WTC11 (cell line): ENCODE data around the gene PLIN1.

Experiments
- TF ChIP-seq, protein P1 (sequence below): sonication (generic); formaldehyde crosslinking; IDR thresholded peaks from 2 replicates; pipeline ENCODE4 v1.8.1; 2022; ENCODE audit warnings: mild to moderate bottlenecking, moderate library complexity, missing genetic modification reagents
- TF ChIP-seq, protein P2 (sequence below): fragments of 200-600 bp; IDR thresholded peaks from 2 replicates; pipeline ENCODE4 v1.8.0; 2022; ENCODE audit warnings: antibody characterized with exemption
- TF ChIP-seq, protein P3 (sequence below): sonication (generic); formaldehyde crosslinking; IDR thresholded peaks from 2 replicates; pipeline ENCODE4 v1.8.1; 2022; ENCODE audit warnings: low read depth, mild to moderate bottlenecking, moderate library complexity, missing genetic modification reagents, borderline replicate concordance
- TF ChIP-seq, protein P4 (sequence below): fragments of 250-450 bp; sonication (Bioruptor Pico); IDR thresholded peaks from 2 replicates; pipeline ENCODE4 v1.9.0; 2021; ENCODE audit warnings: moderate library complexity, mild to moderate bottlenecking, inconsistent platforms, borderline replicate concordance

DNA sequence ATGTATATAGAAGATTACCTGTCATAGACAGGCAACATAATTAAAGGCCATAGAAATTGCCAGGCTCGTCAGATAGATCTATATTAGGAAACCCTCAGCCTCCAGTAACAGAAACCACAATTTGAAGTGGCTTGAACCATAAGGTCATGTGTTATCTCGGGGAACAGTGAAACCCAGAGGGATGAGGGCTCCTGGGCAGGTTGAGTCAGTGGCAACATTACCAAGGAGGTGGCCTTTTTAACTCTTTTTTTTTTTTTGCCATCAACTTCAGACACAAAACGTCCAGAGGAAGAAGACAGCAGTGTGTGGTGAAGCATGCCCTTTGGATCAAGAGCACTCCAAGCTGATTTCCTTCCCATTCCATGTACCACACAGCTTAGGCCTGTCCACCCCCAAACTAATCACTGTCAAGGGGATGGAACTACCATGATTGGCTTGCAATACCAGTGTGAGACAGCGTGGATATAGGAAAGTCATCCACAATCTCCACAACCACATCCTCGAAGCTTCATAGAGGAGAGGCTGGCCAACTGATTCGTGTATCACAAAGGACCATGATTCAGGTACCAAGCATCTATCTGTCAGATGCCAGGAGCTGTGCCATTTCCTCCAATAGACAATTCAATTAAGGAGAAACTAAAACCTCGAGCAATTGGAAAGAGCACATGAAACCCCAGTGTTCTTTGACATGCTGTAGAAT, 22.9 kb downstream of the PLIN1 start:
- TF ChIP-seq, protein P1, sequence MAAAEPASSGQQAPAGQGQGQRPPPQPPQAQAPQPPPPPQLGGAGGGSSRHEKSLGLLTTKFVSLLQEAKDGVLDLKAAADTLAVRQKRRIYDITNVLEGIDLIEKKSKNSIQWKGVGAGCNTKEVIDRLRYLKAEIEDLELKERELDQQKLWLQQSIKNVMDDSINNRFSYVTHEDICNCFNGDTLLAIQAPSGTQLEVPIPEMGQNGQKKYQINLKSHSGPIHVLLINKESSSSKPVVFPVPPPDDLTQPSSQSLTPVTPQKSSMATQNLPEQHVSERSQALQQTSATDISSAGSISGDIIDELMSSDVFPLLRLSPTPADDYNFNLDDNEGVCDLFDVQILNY (CRISPR knock-in tag) = no peak
- TF ChIP-seq, protein P2, sequence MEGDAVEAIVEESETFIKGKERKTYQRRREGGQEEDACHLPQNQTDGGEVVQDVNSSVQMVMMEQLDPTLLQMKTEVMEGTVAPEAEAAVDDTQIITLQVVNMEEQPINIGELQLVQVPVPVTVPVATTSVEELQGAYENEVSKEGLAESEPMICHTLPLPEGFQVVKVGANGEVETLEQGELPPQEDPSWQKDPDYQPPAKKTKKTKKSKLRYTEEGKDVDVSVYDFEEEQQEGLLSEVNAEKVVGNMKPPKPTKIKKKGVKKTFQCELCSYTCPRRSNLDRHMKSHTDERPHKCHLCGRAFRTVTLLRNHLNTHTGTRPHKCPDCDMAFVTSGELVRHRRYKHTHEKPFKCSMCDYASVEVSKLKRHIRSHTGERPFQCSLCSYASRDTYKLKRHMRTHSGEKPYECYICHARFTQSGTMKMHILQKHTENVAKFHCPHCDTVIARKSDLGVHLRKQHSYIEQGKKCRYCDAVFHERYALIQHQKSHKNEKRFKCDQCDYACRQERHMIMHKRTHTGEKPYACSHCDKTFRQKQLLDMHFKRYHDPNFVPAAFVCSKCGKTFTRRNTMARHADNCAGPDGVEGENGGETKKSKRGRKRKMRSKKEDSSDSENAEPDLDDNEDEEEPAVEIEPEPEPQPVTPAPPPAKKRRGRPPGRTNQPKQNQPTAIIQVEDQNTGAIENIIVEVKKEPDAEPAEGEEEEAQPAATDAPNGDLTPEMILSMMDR = no peak
- TF ChIP-seq, protein P3, sequence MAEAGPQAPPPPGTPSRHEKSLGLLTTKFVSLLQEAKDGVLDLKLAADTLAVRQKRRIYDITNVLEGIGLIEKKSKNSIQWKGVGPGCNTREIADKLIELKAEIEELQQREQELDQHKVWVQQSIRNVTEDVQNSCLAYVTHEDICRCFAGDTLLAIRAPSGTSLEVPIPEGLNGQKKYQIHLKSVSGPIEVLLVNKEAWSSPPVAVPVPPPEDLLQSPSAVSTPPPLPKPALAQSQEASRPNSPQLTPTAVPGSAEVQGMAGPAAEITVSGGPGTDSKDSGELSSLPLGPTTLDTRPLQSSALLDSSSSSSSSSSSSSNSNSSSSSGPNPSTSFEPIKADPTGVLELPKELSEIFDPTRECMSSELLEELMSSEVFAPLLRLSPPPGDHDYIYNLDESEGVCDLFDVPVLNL (CRISPR knock-in tag) = no peak
- TF ChIP-seq, protein P4, sequence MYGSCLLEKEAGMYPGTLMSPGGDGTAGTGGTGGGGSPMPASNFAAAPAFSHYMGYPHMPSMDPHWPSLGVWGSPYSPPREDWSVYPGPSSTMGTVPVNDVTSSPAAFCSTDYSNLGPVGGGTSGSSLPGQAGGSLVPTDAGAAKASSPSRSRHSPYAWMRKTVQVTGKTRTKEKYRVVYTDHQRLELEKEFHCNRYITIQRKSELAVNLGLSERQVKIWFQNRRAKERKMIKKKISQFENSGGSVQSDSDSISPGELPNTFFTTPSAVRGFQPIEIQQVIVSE (CRISPR knock-in tag) = no peak
